Thoracic aorta (tissue), 2 donors: ENCODE measurements around the gene TBX6. TPM values are rescaled to one million over a fixed set of nuclear protein-coding genes. Genes with fewer than 3 reads are reported as not detected.

Source experiments
- ATAC-seq: fragments of 150-250 bp; one replicate; pipeline ENCODE4 v1.8.0; 2017; ENCODE audit warnings: low read depth; ENCODE audit not compliant: insufficient number of reproducible peaks, low FRiP score
- DNase-seq: peaks from one replicate; pipeline ENCODE4 v3.0.0-alpha.2; 2020; ENCODE audit warnings: low spot score
- H3K27ac ChIP-seq, 2 donors: fragments of 200-600 bp; sonication (generic); 1 replicate in 1 of 2; 2 replicates in 1 of 2; pipeline ENCODE4 v1.5.1; 2016; ENCODE audit warnings: mild to moderate bottlenecking in 2 of 2, moderate library complexity in 2 of 2
- H3K27me3 ChIP-seq: fragments of 200-600 bp; sonication (generic); replicated peaks from 2 replicates; pipeline ENCODE4 v1.6.0; 2016; ENCODE audit warnings: mild to moderate bottlenecking; ENCODE audit not compliant: insufficient read depth
- H3K36me3 ChIP-seq: fragments of 200-600 bp; sonication (generic); one replicate; pipeline ENCODE4 v1.5.1; 2016
- H3K4me1 ChIP-seq, 2 donors: fragments of 200-600 bp; sonication (generic); 1 replicate in 1 of 2; 2 replicates in 1 of 2; pipeline versions ENCODE4 v1.5.1 to v1.6.0; 2016; ENCODE audit warnings: low read depth in 2 of 2, mild to moderate bottlenecking in 1 of 2; ENCODE audit not compliant: control insufficient read depth in 1 of 2
- H3K4me3 ChIP-seq: fragments of 200-600 bp; sonication (generic); 2 replicates; pipeline ENCODE4 v1.5.1; 2016; ENCODE audit warnings: mild to moderate bottlenecking
- H3K9me3 ChIP-seq: fragments of 200-600 bp; sonication (generic); 2 replicates; pipeline ENCODE4 v1.5.1; 2016
- CTCF ChIP-seq: fragments of 200-600 bp; sonication (generic); IDR thresholded peaks from one replicate; pipeline ENCODE4 v1.5.1; 2019; ENCODE audit warnings: antibody characterized with exemption
- total RNA-seq, 2 donors: library from RNA; depleted of rRNA; stranded (reverse); fragments of >200 nt; gene quantifications; one replicate each; pipeline versions ENCODE4 v1.1.0 to v1.2.3, GENCODE V29; 2016

TBX6 gene
- total RNA-seq, 2 donors from 2014 or later, result 0.56 TPM; not detected in 1

- TF ChIP-seq CTCF, result no peak
- Histone ChIP-seq H3K4me3 (no peak overlapping the region), H3K9me3 (no peaks in the 10 kb centered on the region), H3K36me3 (peaks cover 43% of the 10 kb centered on the region), H3K27ac (peak overlapping the region in 1 of 2 donors; percentile 46), H3K4me1 (no peaks in the 10 kb centered on the region), H3K27me3 (no peaks in the 10 kb centered on the region)
- ATAC-seq (peak; percentile 32), DNase-seq (no peak)
Measured at GRCh38 chr16:30084816-30085159, 6.9 kb downstream of the TBX6 start.

- H3K27me3 ChIP-seq, result no peaks in the 10 kb centered on the region
- DNase-seq (no peak), ATAC-seq (no peak)
- no peak overlapping the region for H3K27ac ChIP-seq
- H3K4me3 ChIP-seq, result no peak overlapping the region
- no peaks in the 10 kb centered on the region for H3K4me1 ChIP-seq
- peaks cover 43% of the 10 kb centered on the region for H3K36me3 ChIP-seq
- TF ChIP-seq CTCF, result no peak
- no peaks in the 10 kb centered on the region for H3K9me3 ChIP-seq
Measured at GRCh38 chr16:30084096-30084815, 7.5 kb downstream of the TBX6 start.

GRCh38 chr16:30083216-30084055 is 8.3 kb downstream of the TBX6 start:
- TF ChIP-seq CTCF, result no peak
- H3K36me3 ChIP-seq, result peaks cover 43% of the 10 kb centered on the region
- ATAC-seq (no peak), DNase-seq (no peak)
- H3K27me3 ChIP-seq, result no peaks in the 10 kb centered on the region
- H3K4me1 ChIP-seq, result peaks cover 0 to 4% of the 10 kb centered on the region in 2 donors
- H3K4me3 ChIP-seq, result no peak overlapping the region
- H3K9me3 ChIP-seq, result no peaks in the 10 kb centered on the region
- H3K27ac ChIP-seq, result no peak overlapping the region

GRCh38 chr16:30082545-30083090 is 9.1 kb downstream of the TBX6 start:
- peaks cover 47% of the 10 kb centered on the region for H3K36me3 ChIP-seq
- H3K27ac ChIP-seq, result no peak overlapping the region

More at GRCh38 chr16:30082545-30083090, 9.1 kb downstream of the TBX6 start:
- Histone ChIP-seq H3K27me3 (no peaks in the 10 kb centered on the region), H3K4me3 (no peak overlapping the region), H3K9me3 (no peaks in the 10 kb centered on the region), H3K4me1 (peaks cover 0 to 11% of the 10 kb centered on the region in 2 donors)
- ATAC-seq, result no peak
- DNase-seq, result no peak
- TF ChIP-seq CTCF, result no peak
